Left ventricle myocardium superior (tissue), 1 donor: ENCODE results near the gene UXS1. TPM values are rescaled to one million over a fixed set of nuclear protein-coding genes. Genes with fewer than 3 reads are reported as not detected.
"Not testable (repeated sequence)": the region's sequence is repeated elsewhere in the genome, so short reads cannot be mapped to it uniquely, and the experiment has no call there.

Experiments
- ATAC-seq: fragments of 200-7000 bp; cut with Tn5 transposase; one replicate; pipeline ENCODE4 v1.9.1; 2020; ENCODE audit warnings: mild to moderate bottlenecking, moderate library complexity
- DNase-seq: peaks from one replicate; pipeline ENCODE4 v3.0.0-alpha.2; 2020
- intact Hi-C: fragments of 100-400 bp; cut with micrococcal nuclease; formaldehyde crosslinking; loops from one replicate; pipeline ENCODE4 v1.11.0; 2022
- long read RNA-seq: library from polyadenylated mRNA; unstranded; transcript quantifications from one replicate; pipeline ENCODE4 v2.0.0, GENCODE V29; 2021
- total RNA-seq: library from RNA; stranded (reverse); fragmentation: NEBNext Ultra II Directional; extraction: Animal tissue kit (Norgen Biotek cat#: 25700); gene quantifications from one replicate; pipeline ENCODE4 v1.2.1, GENCODE V29; 2021
- donor health status: DM: no; HTN: yes; CAD: no; lungs with severe emphysema.

UXS1 gene
- 21.7 TPM for total RNA-seq
- long read RNA-seq, transcript UXS1-201 (15 exons, 2,099 nt) = minor isoform, 14 of 52 reads
- long read RNA-seq, transcript UXS1-203 (15 exons, 1,839 nt) = major isoform, 30 of 52 reads
- long read RNA-seq, partial matches to known transcripts = 0 of 52 reads
- long read RNA-seq, other reads (novel, unspliced or antisense) = 8 of 52 reads

GRCh38 chr2:106193977-106194778 lies at the start of gene UXS1:
TSS of gene UXS1 (minus strand) at chr2:106194301. CDS start at chr2:106194241, 60 bp downstream.
- DNase-seq (peak; percentile 99), ATAC-seq (peak; percentile 96)
- intact Hi-C loops = no loop called here

- intact Hi-C loops, ATAC-seq, DNase-seq: not testable (repeated sequence)
These were observed 45.4 kb upstream of the UXS1 start for GRCh38 chr2:106239491-106239890.

GRCh38 chr2:106235392-106235791 lies 41.3 kb upstream of the UXS1 start:
- intact Hi-C loops, ATAC-seq, DNase-seq: not testable (repeated sequence)

DNA sequence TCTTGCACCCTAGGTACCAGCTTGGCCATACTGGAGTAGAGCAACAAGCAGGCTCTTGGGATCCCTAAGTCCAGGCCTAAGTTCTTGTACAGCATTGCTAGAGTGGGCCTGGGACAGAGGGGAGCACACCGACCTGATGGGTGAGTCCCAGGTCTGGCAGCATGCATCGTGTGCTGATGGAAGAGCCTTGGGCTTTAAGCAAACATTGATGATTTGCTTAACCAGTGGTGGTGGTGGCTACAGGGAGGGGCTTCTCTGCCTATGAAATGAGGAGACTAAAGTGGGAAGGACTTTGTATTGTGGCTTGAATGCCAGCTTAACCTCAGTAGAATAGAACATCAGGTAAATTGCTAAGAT lies 39.2 kb upstream of the UXS1 start:
- DNase-seq = no peak
- ATAC-seq = no peak
- intact Hi-C loops = no loop called here

DNA sequence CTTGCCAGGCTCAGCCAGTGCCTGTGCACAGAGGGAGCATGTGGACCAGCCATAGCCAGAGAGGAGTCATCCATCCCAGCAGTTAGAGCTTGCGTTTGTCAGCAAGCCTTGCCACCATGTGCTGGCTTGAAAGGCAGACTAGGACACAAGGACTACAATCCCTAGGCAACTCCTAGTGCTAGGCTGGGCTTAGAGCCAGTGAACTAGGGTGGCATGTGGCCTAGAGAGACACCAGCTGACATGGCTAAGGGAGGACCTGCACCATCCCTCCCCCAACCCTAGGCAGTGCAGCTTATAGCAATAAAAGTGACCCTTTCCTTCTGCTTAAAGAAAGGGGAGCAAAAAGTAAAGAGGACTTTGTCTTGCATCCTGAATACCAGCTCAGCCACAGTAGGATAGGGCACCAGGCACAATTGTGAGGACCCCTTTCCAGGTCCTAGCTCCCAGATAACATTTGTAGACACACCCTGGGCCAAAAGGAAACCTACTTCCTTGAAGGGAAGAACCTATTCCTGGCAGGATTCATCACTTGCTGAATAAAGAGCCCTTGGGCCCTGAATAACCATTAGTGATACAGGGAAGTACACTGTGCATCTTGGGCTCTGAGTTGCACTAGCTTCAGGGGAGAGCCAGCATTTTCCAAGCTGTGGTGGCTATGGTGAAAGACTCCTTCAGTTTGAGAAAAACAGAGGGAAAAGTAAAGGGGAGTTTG lies 38.7 kb upstream of the UXS1 start:
- peak; percentile 100 for ATAC-seq
- DNase-seq = peak; percentile 62
- intact Hi-C loops = no loop called here

DNA sequence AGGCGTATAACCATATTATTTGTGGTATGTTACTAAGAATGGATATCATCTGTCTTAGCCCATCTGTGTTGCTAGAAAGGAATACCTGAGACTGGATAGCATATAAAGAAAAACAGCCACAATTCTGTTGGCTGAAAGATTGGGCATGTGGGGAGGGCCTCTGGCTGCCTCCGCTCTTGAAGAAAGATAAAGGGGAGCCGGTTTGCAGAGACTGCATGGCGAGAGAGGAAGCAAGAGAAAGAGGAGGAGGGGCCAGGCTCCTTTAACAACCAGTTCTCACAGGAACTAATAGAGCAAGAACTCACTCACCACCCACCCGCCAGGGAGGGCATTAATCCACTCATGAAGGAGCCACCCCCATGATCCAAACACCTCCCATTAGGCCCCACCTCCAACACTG lies 29.2 kb upstream of the UXS1 start:
- DNase-seq = no peak
- ATAC-seq = no peak
- intact Hi-C loops = no loop called here

GRCh38 chr2:106222057-106222456 lies 28.0 kb upstream of the UXS1 start:
- DNase-seq, ATAC-seq, intact Hi-C loops: not testable (repeated sequence)

- intact Hi-C loops = no loop called here
- DNase-seq = no peak
- ATAC-seq = no peak
These were observed 25.7 kb upstream of the UXS1 start for GRCh38 chr2:106219813-106220212.

GRCh38 chr2:106219157-106219556 lies 25.1 kb upstream of the UXS1 start:
- ATAC-seq, intact Hi-C loops: not testable (repeated sequence)

DNA sequence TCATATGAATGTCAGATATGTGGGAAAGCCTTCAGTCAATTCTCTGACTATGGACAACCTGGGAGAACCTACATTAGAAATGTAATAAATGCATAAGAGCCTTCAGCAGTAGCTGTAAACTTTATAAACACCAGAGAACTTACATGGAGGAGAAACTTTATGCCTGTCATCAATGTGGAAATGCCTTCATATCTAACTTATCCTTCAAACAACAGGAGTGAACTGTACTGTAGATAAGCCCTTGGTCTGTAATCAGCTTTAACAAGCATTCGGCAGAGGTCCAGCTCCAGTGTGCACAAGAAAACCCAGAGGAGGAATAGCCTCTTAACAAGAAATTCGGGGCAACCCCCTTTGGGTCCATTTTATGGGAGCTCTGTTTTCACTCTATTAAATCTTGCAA lies 14.8 kb upstream of the UXS1 start:
- intact Hi-C loops = no loop called here
- DNase-seq (no peak), ATAC-seq (no peak)

More at GRCh38 chr2:106219157-106219556, 25.1 kb upstream of the UXS1 start:
- not testable (repeated sequence) for DNase-seq

- DNase-seq = no peak
- no peak for ATAC-seq
- intact Hi-C loops = no loop called here
These were observed 14.3 kb upstream of the UXS1 start for GRCh38 chr2:106208399-106208798.

- DNase-seq = no peak
- intact Hi-C loops = no loop called here
- ATAC-seq = no peak
These were observed 13.1 kb upstream of the UXS1 start for GRCh38 chr2:106207246-106207645.

GRCh38 chr2:106205488-106205887 lies 11.4 kb upstream of the UXS1 start:
- intact Hi-C loops = no loop called here
- DNase-seq (no peak), ATAC-seq (no peak)

DNA sequence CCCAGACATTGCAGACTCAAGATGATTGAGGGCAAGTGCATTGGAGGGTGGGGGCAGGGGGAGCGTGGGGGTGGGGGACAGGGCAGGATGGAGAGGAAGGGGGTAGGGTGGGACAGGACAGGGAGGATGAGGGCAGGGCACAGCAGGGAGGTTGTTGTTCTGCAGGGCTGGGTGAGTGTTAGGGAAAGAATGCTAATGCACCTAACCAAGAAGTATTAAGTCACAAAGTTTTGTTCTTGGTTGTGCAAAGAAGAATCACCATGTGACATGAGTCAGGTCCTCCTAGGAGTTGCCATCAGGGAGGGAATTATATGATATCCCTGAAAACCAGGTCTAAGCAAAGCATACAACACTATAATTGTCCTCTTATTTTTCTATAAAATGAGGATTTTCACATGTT lies 10.4 kb upstream of the UXS1 start:
- intact Hi-C loops, ATAC-seq, DNase-seq: not testable (repeated sequence)

GRCh38 chr2:106201661-106202060 lies 7.6 kb upstream of the UXS1 start:
- intact Hi-C loops = no loop called here
- ATAC-seq (no peak), DNase-seq (no peak)

DNA sequence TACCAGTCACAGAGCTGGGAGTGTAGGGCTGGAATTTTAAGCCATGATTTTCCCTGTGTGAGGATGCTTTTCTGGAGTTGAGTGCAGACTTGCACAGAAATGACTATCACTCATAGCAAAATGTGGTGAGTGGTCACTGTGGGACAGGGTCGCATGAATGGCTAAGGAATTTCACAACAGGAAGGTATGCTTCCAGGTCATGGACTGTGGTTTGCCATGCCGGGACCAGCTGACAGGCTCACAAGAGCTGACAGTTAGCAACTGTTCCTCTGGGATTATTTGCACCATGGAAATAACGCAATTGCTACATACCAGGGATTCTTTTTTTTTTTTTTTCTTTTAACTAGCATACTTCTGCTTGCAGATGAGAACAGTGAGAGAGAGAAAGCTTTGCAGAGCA lies 3.8 kb upstream of the UXS1 start:
- DNase-seq (no peak), ATAC-seq (no peak)
- intact Hi-C loops = no loop called here

DNA sequence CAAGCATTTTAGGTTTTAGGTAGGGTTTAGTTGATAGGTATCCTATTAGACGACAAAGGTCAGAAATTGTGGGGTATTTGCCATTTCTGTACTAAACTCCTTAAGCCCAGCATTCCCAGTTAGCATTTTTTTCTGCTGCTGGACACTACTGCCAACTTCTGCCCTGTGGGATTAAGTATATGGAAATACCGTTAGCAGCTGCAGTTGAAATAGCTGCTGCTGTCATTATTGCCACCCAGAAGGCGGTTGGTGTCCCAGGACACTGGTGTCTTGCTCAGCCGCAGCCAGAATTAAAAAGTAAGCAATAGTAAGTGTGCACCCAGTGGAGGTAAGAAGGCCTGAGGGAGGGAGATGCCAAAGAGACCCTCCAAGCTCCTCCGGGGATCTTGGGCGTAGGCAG lies 1.9 kb upstream of the UXS1 start:
- ATAC-seq (no peak), DNase-seq (no peak)
- intact Hi-C loops = no loop called here

GRCh38 chr2:106195456-106195855 lies 1.4 kb upstream of the UXS1 start:
- DNase-seq = no peak
- intact Hi-C loops = no loop called here
- no peak for ATAC-seq

- DNase-seq (no peak), ATAC-seq (no peak)
- intact Hi-C loops = no loop called here
These were observed 468 bp downstream of the UXS1 start for GRCh38 chr2:106193690-106193976.
